NCI-H146 treated with DMSO at 0.1 percent for 48 hours (cell line): ENCODE data around the gene CCNQ.

Source experiments
- DNase-seq: peaks from one replicate; lab custom pipeline; 2025; ENCODE audit not compliant: unreplicated experiment; lab: John Stamatoyannopoulos, UW

CCNQ gene

DNA sequence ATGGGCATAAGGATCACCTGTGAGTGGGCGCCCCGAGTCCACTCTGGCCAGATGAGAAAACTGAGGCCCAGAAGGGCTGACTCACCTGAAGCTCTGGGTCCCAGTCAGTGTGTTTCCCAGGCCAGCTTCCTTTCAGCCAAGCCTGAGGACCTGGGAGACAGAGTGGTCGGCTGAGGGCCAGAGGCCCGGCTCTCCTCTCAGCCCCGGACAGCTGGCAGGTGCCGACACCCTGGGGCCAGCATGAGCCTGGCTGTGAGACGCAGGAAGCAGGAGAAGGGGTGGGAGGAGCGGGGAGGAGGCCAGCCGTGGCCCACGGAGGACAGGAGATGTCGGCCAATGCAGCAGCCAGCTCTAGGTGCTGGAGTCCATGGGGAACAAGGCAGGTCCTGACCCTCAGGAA lies 52.6 kb downstream of the CCNQ start:
- DNase-seq, result no peak

DNA sequence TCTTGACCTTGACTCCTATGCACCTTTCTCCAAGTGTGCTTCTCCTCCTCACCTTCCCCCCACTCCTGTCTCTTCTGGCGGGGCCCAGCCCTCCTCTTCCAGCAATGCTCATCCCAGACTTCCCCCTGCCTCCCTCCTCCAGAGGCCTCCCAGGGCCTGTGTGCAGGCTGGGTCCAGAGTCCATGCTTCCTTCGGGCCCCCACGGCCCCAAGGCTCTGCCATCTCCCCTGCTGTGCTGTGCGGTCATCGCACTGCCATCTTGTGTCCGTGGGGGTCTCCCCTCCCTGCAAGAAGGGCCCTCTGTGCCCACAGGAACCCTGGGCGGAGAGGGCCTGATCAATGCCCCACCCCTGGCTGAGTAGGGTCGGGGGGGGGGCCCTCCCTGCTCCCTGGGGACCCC lies 54.2 kb downstream of the CCNQ start:
- DNase-seq, result no peak

GRCh38 chrX:153539979-153540358 lies 59.0 kb downstream of the CCNQ start:
- DNase-seq, result no peak

DNA sequence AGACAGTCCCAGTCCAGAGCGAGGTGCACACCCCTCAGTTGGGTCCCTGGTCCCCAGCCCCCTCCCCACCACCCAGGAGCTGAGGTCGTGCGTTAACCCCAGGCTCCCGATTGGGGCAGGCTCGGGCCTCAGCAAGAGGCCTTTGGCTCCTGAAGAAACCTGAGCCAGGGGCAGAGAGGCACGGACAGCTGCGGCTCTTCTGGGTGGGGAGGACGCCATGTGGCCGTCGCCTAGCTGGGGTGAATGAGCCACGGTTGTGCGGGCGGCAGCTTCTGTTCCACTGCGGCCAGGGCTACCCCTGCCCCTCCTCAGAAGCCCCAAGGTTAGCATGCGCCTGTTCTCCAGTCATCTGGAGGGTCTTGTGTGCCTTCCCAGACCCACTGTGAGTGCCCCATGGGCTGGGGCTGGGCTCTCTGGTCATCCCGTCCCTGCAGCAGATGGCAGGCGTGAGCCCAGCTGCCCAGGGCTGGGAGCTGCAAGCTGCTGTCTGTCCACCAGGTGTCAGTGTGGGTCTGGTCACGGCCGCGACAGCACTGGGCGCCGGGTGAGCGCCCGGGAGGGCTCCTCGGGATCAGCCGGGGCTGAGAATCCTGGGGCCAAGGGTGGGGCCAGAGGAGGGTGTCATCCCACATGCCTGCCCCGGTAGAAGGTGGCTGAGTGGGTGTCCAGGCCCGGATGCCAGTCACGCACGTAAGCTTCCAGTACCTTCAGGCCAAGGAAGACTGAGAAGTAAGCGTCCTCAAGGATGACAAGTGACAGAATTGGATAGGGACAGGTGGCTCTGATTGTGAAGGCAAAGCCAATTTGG lies 59.6 kb downstream of the CCNQ start:
- peak; percentile 0 for DNase-seq

- DNase-seq, result no peak
Observed at GRCh38 chrX:153538424-153538823, 60.5 kb downstream of the CCNQ start.
